KBM-7 (cell line): ENCODE results near the gene PTPRJ.

Experiments
- DNase-seq: peaks from one replicate; pipeline ENCODE4 v3.0.0-alpha.2; 2015
- in situ Hi-C: fragments of 300-500 bp; cut with MboI; formaldehyde crosslinking; loops from 2 replicates; pipeline ENCODE4 v1.14.3; 2020; ENCODE audit warnings: low sequenced_read_pairs, low pct_unique_long_range_greater_than_20kb, mixed read lengths

Gene PTPRJ

DNA sequence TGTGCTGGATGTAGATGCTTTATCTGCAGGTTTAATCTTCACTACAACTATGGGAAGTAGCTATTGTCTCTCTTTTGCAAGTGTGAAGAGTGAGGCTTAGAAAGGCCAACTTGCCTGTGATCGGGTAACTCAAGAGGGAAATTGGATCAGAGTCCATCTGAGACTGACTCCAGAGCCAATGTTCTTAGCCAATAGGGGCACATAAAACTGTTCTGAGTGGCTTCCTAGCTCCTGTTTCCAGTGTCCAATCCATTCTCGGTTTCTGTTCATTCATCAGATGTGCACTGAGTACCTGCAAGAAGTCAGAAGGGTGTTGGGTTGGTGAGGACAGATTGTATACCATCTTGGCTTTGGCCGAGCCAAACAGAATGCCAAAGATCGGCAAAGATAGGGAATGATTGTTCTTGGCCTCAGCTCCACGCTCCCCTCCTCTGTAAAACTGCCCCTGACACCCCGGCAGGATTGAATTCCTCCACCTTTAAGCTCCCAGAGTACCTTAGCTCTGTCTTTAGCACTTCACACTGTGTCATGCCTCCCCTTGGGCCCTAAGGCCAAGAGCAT is 100.0 kb downstream of the PTPRJ start:
- in situ Hi-C loops = no loop called here
- DNase-seq = no peak

DNA sequence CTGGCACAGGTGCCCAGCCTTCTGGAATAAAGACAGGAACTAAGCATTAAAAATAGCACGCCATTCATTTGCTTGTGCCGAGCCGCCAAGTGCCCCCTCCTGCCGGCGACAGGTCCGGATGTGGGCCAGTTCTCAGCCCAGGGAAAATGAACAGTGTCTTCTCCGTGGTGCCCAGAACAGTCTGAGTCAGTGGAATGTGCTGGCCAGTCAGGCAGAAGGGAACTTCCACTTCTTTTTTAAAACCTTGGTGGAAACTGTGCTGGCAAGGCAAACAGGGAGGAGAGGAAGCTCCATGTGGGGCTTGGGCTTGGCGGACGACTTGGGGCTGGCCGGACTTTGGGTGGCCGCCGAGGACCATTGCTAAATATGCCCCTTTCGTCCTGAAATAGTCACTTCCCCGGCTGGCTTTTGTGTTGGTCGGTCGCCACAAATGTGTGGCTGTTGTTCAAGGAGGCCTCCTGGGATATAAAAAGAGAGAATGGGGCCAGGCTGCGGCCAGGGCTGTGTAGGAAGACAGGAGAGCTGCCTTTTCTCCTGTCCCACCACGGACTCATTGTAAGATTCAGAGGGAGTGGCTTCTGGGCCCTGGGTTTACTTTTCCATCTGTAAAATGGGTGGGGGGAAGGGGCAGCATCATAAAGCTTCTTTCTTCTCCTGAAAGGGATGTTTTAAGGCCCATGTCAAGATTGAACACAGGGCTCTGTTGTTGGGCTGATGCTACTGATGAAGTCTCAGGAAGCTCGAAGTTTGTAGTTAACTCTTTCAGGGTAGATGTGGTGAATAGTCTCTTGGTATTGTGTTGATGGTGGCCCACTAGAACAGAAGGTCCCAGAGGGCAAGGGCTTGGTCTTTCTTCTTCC is 101.0 kb downstream of the PTPRJ start:
- peak; percentile 65 for DNase-seq
- in situ Hi-C loops = no loop called here

- no peak for DNase-seq
- in situ Hi-C loops = no loop called here
These were observed 102.4 kb downstream of the PTPRJ start for GRCh38 chr11:48082771-48083170.

- no peak for DNase-seq
- in situ Hi-C loops = no loop called here
These were observed 103.1 kb downstream of the PTPRJ start for GRCh38 chr11:48083421-48083820.

GRCh38 chr11:48085688-48086087 is 105.3 kb downstream of the PTPRJ start:
- in situ Hi-C loops = no loop called here
- no peak for DNase-seq

GRCh38 chr11:48087422-48087821 is 107.1 kb downstream of the PTPRJ start:
- in situ Hi-C loops = no loop called here
- DNase-seq = no peak

- no peak for DNase-seq
These were observed 107.8 kb downstream of the PTPRJ start for GRCh38 chr11:48087974-48088681.

GRCh38 chr11:48088682-48089050 is 108.3 kb downstream of the PTPRJ start:
- in situ Hi-C loops = no loop called here
- no peak for DNase-seq

More at GRCh38 chr11:48087974-48088681, 107.8 kb downstream of the PTPRJ start:
- in situ Hi-C loops = no loop called here

- no peak for DNase-seq
- in situ Hi-C loops = no loop called here
These were observed 109.8 kb downstream of the PTPRJ start for GRCh38 chr11:48090174-48090573.

DNA sequence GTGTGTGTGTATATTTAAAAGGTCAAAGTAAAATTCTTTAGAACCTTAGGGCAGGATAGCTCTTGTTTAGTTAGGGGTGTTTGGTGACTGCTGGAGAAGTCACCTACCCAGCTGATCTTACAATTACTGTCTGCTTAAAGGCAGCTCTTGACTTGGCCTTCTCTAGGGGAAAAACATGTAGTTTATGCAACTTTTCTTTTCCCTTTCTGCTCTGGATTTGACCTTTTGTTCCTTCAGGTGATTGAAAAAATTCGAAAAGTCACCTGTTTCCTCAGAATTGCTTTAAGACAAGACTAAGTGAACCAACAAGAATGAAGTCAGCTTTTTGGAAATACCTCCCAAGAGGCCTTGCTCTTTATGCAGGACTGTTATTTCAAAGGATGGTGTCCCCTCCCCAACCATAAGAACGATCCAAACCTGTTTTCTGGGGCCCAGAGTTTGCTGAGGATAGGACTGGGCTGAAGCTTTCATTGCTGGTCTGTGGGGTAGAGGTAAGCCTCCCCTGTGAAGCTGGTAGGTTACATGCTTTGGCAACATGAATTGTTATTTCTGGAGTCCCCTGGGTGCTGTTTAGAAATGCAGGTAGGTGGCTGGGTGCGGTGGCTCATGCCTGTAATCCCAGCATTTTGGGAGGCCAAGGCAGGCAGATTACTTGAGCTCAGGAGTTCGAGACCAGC is 111.2 kb downstream of the PTPRJ start:
- no peak for DNase-seq
- in situ Hi-C loops = no loop called here

DNA sequence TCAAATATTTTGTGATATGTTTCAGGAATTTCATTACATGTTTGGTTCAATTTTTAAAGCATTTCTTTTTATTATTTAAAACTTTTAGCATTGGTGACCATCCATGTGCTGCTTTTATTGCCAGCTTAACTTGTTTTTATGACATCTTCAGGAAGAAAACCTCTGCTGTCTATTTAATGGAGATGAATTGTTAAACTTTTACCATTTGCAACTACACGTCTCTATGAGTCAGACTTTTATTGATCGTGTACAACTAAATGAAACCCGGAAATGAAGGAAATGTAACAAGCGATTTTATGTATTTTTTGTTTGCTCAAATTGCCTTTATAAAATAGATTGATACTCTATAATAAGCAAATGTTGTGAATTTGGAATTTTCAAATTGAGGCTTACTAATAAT is 113.0 kb downstream of the PTPRJ start:
- in situ Hi-C loops = no loop called here
- no peak for DNase-seq

DNA sequence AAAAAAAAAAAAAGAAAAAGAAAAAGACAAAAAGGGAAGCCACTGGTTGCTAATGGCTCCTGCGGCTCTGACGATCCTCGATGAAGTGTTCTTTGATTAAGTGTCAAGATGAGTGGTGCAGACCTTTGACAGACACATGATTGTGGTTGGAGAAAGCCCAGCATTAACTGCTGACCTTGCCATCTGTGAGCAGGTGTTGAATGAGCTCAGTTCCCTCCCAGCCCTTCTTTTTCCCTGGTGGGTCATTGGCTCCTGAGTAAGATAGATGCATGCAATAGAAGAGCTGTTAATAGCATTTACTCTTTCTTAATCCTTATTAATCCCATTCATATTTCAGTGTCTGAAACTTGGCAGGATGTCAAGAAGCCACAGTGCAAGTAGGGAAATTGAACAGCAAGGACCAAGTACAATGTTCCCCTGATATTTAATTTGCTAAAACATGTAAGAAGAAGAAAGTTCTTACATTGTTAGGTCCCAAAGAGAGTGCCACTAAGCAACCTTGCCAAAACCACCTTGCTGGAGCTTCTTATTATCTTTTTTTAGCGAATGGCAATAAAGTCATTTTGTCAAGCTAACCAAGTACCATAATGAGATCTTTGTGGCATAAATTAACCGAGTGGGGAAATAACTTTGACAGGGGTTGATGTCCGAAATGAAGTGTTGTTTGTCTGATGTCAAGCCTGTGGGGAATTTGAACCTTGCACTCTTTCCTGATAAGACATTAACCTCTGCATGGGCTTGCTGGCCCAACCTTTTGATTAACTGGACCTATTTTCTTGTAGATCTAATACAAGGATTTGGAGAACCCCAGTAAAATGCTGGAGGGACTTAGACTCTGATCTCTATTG is 113.7 kb downstream of the PTPRJ start:
- DNase-seq = peak; percentile 39
- in situ Hi-C loops = no loop called here

DNA sequence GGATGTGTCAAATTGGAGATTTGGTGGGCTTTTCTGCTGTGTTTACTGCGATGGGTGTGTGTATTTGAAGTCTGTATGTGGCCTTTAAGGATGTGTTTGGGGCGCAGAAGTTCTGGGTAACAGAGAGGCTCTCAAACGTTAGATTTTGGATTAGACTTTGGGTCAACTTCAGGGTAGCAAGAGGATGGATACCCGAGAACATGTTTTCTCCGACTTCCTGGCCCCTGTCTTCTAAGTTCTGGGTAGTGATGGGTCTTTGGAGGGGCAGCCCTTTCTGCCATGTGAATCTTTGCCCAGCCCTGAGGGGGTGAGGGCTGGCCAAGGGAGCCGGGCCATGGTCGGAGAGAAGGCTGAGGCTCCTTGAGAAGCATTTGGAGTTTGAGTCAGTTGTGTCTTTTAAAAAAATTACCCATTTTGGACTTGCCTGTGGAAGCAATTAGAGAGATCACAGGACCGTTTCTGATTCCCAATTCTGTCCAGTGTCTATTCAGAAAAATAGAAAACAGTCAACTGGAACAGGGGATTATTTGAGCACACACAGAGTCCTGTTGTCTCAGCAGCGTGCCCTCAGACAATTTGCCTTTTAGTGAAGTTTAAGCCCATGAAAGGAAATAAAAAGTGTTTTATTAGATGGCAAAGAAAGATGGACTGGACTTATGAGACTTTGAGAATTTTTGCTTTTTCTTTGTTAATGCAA is 114.4 kb downstream of the PTPRJ start:
- in situ Hi-C loops = no loop called here
- no peak for DNase-seq

- no peak for DNase-seq
These were observed 115.6 kb downstream of the PTPRJ start for GRCh38 chr11:48095779-48096470.

GRCh38 chr11:48096588-48097525 is 116.5 kb downstream of the PTPRJ start:
- in situ Hi-C loops = no loop called here
- DNase-seq = no peak

More at GRCh38 chr11:48095779-48096470, 115.6 kb downstream of the PTPRJ start:
- in situ Hi-C loops = no loop called here

DNA sequence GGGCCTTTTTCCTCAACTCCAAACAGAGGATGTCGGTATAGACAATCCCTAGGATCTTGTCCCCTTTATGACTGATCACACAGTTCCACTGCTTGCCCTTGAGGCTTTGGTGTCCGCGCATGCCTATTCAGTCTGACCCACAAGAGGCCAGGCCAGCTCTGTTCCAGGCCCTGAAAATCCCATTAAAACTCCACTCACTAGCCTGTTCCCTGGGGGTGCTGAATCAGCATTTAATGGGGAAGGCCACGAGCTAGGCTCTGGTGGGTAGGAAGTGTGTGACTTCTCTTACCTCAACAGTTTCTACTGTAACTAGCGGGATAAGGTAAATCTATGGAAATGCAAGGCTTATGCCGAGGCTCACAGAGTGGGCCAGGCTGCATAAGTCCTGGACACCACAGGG is 117.7 kb downstream of the PTPRJ start:
- in situ Hi-C loops = no loop called here
- no peak for DNase-seq
